ENCODE measurements around the gene ADGRF3.
"Not testable (repeated sequence)": the region's sequence is repeated elsewhere in the genome, so short reads cannot be mapped to it uniquely, and the experiment has no call there.

Gene ADGRF3

GRCh38 chr2:26346454-26347053, at the start of gene ADGRF3:
ADGRF3 (minus strand) TSS chr2:26346789; CDS start chr2:26346234, 555 bp downstream.
- peak; percentile 47 to 66 for DNase-seq

GRCh38 chr2:26395394-26395793, 48.8 kb upstream of the ADGRF3 start:
- DNase-seq = no peak

DNA sequence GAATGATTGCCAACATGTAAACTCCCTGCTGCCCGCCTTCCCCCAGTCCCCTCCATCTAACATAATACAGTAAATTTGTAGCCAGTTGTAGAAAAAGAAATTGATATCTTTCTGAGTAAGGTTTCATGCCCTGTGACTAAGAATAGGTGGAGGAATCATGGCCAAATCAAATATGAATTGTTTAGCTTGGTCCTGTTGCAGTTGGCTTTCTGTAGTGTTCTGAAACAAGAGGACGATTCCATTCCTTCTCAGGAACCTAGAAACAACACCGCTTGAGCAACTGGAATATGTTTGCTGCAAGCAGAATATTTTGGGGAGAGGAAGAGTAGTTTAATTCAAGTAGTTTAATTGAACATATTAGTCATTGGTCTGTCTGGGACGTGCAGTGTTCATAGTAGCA, 48.1 kb upstream of the ADGRF3 start:
- DNase-seq = no peak

DNA sequence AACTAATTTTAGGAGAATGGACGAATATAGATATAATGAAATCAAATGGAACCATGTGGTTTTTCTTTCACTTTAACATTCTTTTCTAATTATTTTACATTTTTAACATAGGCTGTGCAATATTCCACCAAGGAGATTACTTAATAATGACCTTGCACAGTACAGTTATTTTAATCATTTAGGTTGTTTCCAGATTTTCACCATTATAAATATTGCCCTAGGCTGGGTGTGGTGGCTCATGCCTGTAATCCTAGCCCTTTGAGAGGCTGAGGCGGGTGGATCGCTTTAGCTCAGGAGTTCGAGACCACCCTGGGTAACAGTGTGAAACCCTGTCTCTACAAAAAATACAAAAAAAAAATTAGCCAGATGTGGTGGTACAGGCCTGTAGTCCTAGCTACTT, 40.6 kb upstream of the ADGRF3 start:
- no peak for DNase-seq

DNA sequence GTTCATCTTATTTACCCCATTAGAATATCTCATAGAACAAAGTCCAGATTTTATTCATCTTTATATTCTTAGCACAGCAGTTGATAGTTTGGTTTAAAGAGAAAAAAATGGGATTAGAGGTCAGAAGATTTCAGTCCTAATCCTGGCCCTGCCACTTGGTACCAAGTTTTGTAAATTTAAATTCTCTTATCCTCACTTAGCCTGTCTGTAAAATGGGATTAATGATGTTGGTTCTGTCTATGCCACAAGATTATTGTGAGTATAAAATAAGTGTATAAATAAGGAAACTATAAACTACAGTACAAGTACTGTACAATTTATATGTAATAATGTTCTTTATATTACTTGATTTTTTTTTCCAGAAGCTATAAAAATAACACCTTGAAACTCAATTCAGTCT, 38.0 kb upstream of the ADGRF3 start:
- no peak for DNase-seq

GRCh38 chr2:26384183-26384582, 37.6 kb upstream of the ADGRF3 start:
- no peak for DNase-seq

DNA sequence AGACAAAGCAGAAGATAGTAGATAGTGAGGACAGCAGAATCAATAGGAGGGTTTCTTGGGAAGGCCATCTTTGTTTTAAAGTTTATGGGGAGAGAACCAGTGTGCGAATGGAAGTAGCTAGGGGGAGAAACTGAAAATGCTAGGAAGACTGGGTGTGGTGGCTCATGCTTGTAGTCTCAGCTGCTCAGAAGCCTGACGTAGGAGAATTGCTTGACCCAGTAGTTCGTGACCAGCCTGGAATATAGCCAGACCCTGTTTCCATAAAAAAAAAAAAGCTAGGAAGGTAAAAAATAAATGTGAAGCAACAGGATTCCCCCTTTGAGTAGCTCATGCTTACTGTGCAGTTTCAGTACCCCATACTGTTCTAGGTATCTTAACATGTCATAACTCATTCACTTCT, 36.0 kb upstream of the ADGRF3 start:
- no peak for DNase-seq

GRCh38 chr2:26380281-26380680, 33.7 kb upstream of the ADGRF3 start:
- DNase-seq = no peak

GRCh38 chr2:26376799-26377198, 30.2 kb upstream of the ADGRF3 start:
- DNase-seq = no peak

DNA sequence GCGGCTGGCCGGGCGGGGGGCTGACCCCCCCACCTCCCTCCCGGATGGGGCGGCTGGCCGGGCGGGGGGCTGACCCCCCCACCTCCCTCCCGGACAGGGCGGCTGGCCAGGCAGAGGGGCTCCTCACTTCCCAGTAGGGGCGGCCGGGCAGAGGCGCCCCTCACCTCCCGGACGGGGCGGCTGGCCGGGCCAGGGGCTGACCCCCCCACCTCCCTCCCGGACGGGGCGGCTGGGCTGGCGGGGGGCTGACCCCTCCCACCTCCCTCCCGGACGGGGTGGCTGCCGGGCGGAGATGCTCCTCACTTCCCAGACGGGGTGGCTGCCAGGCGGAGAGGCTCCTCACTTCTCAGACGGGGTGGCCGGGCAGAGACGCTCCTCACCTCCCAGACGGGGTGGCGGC, 24.3 kb upstream of the ADGRF3 start:
- not testable (repeated sequence) for DNase-seq

GRCh38 chr2:26369664-26370063, 23.1 kb upstream of the ADGRF3 start:
- DNase-seq = not testable (repeated sequence)

DNA sequence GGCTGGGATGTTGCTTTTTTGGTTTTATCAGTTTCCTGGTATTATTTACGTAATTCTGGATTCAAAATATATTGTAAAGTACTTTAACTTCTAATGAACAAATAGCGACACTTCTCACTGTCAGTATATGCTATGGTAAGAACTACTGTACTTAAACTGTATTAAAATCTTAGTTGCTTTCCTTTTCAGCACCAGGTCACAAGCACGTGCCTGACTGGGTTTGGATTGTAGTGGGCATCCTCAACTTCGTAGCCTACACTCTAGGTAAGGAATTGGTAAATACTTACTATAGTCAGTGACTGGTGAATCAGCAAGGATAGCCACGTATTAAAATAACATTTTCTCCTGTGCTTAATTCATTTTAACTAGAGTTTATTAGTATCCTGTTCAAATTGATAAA, 20.4 kb upstream of the ADGRF3 start:
- DNase-seq = no peak

- DNase-seq = no peak
Observed at GRCh38 chr2:26364669-26365068, 18.1 kb upstream of the ADGRF3 start.

DNA sequence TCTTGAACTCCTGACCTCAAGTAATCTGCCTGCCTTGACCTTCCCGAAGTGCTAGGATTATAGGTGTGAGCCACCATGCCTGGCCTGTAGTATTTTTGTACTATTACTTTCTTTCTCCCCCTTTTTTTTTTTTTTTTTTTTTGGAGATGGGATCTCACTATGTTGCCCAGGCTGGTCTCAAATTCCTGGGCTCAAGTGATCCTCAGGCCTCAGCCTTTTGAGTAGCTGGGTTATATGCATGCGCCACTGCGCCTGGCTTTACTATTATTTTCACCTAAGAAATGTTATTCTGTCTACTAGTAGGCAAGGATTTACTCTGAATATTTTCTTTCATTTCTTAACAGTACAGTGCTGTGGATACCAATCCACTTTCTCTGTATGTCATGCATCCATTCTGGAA, 17.4 kb upstream of the ADGRF3 start:
- no peak for DNase-seq

- no peak for DNase-seq
Observed at GRCh38 chr2:26363323-26363722, 16.7 kb upstream of the ADGRF3 start.

DNA sequence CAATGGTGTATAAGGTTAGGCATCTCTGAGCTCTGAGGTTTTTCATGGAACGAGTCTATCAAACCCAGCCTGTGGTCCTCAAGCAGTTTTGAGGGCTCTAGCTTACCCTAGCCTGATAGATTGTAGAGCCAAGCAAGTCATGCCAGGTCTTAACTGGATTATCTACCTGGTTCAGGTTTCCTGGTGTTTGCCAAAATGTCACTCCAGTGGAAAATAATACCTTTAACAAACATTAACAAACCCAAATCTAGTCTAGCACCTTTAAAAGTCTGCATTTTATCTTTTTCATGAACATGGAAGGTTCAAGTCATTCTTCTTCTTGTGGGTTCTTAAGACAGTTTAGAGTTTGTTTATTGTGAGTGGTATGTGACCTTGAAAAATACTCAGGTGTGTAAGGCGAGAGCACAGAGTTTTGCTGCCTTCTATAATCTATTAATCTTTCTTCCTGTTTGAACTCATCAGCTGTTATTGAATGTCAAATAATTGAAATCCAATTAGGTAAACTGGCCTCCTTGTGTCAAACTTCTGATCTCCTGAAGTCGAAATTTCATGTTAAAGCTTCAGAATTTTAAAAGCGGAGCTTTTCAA, 13.4 kb upstream of the ADGRF3 start:
- DNase-seq = no peak

DNA sequence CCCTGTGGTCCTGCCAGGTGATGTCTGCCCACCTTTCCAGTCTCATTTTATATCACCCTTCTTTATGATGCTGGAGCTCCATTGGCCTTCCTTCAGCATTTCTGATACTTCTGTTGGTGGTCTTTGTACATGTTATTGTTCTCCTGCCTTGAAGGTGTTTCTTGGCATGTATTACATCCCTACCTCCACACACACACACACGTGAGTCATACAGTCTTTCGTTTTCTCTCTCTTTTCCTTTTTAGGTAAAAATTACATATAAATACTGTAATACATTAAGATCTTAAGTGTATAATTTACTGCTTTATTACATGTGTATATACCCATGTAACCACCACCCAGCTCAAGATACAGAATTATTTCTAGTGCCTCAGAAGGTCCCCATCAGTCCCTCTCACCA, 10.2 kb upstream of the ADGRF3 start:
- no peak for DNase-seq

DNA sequence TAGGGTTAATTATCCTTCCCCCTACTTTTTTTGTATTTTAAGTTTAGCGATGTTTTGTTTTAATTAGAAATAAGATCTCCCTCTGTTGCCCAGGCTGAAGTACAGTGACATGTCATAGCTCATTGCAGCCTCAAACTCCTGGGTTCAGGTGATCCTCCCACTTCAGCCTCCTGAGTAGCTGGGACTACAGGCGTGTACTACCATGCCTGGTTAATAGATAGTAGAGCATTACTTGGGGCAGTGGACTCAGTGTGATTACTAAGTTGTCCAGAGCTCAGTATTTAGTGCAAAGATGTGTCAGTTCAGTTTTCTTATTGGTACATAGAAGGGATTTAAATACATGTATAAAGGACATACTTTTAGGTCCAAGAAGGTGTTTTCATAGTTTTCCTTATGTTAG, 9.5 kb upstream of the ADGRF3 start:
- DNase-seq = no peak

DNA sequence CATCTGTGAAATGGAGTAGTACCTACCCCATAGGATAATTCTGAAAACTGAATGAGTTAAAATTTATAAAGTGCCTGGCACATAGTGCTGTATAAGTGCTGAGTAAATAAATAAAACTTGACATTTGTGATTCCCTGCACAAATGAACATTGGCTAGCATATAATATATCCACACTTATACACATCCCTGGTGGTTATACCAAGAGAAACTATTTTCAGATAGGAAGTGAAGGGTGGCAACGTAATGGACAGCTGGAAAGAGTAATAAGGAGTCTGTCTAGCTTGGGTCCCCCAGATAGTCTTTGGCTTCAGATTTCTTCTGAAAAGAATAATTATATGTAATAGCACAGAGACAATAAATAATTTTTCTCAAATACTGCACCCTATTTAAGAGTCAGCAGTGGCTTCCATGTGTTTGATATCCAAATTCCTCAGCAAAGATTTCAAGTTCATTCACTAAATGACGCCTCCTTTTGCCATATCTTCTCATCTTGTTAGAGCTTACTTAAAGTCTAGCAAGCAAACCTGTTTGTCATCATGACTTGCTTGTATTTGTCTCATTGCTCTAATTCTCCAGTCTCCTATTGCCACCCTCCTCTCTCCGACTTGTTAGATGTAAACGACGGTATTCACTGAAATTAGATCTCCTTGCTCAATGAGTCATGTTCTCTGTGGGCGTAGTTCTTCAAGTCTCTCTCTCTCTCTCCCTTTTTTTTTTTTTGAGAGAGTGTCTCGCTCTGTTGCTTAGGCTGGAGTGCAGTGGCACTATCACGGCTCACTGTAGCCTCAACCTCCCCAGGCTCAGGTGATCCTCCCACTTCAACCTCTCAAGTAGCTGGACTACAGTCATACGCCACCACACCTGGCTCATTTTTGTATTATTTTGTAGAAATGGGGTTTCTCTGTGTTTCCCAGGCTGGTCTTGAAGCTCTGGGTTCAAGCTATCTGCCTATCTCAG, 8.7 kb upstream of the ADGRF3 start:
- peak in 1 of 2 experiments; percentile 6 for DNase-seq

DNA sequence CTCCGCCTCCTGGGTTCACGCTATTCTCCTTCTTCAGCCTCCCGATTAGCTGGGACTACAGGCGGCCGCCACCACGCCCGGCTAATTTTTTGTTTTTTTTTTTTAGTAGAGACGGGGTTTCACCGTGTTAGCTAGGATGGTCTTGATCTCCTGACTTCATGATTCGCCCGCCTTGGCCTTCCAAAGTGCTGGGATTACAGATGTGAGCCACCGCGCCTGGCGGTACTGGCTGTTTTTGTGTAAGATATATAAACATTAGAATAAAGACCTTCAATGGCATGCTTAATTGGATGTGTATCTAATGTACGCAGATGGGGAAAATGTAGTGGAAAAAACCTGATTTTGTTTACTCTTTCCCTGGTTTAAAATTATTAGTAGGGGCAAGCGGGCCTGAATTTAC, 7.9 kb upstream of the ADGRF3 start:
- DNase-seq = not testable (repeated sequence)

- DNase-seq = no peak
Observed at GRCh38 chr2:26352892-26353291, 6.3 kb upstream of the ADGRF3 start.

DNA sequence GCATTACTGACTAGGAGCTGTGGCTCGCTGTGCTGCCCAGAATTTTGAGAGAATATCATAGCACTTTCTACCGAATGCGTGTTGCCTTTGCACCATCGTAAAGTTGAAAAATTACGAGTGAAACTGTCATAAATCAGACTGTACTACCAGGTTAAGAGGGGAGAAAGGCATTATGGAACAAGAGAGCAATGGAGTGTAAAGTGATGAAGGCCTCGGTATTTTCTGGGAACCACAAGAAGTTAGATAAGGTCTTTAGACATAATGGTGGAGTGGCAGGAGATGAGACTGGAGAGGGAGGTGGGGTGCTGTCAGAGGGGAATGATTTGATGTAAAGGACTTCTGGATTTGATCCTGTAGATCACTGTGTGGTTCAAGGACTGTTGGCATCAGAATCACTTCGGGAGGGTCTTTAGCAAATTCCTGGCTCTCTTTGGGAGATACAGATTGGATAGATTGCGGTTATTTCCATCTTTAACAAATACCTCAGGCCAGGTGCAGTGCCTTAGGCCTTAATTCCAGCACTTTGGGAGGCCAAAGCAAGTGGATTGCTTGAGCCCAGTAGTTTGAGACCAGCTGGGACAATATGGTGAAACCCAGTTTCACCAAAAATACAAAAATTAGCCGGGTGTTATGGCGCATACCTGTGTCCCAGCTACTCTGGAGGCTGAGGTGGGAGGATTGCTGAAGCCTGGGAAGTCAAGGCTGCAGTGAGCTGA, 4.9 kb upstream of the ADGRF3 start:
- DNase-seq = no peak

- DNase-seq = no peak
Observed at GRCh38 chr2:26349690-26350089, 3.1 kb upstream of the ADGRF3 start.

Measured in Kasumi-1 (cell line).